Fibroblast of mammary gland (primary cell): ENCODE measurements around the gene CLCN6.

Source experiments
- DNase-seq: peaks from one replicate; pipeline ENCODE4 v3.0.0-alpha.2; 2010; ENCODE audit warnings: low read depth
- H3K4me3 ChIP-seq: 2 replicates; pipeline ENCODE4 v1.5.1; 2011; ENCODE audit warnings: low read depth, mild to moderate bottlenecking, low read length, moderate library complexity; ENCODE audit not compliant: control insufficient read depth
- CTCF ChIP-seq: conservative IDR thresholded peaks from 2 replicates; pipeline ENCODE4 v1.5.1; 2011; ENCODE audit warnings: low read depth, low read length, inconsistent platforms; ENCODE audit not compliant: control insufficient read depth, insufficient read depth

Gene CLCN6

GRCh38 chr1:11796036-11796828 lies 9.8 kb upstream of the CLCN6 start:
- TF ChIP-seq CTCF: no peak
- no peak overlapping the region for H3K4me3 ChIP-seq
- DNase-seq: peak; percentile 62

GRCh38 chr1:11797525-11798216 lies 8.3 kb upstream of the CLCN6 start:
- no peak for TF ChIP-seq CTCF
- H3K4me3 ChIP-seq: no peak overlapping the region
- peak; percentile 54 for DNase-seq

- no peak for TF ChIP-seq CTCF
- H3K4me3 ChIP-seq: no peak overlapping the region
- no peak for DNase-seq
These were observed 6.9 kb upstream of the CLCN6 start for GRCh38 chr1:11799099-11799498.

- DNase-seq: no peak
- no peak for TF ChIP-seq CTCF
These were observed 6.1 kb upstream of the CLCN6 start for GRCh38 chr1:11799896-11800295.

GRCh38 chr1:11800391-11800755 lies 5.6 kb upstream of the CLCN6 start:
- H3K4me3 ChIP-seq: no peak overlapping the region
- no peak for DNase-seq
- TF ChIP-seq CTCF: no peak

More at GRCh38 chr1:11799896-11800295, 6.1 kb upstream of the CLCN6 start:
- no peak overlapping the region for H3K4me3 ChIP-seq

GRCh38 chr1:11800756-11801433 lies 5.1 kb upstream of the CLCN6 start:
- no peak overlapping the region for H3K4me3 ChIP-seq
- TF ChIP-seq CTCF: no peak
- DNase-seq: no peak
